Inferior parietal cortex (tissue), 1 donor: Measurements from ENCODE around the gene STIP1.
"Not testable (repeated sequence)": the region's sequence is repeated elsewhere in the genome, so short reads cannot be mapped to it uniquely, and the experiment has no call there.

Source experiments
- DNase-seq: peaks from one replicate; pipeline ENCODE4 v3.0.0-alpha.2; 2016; ENCODE audit errors: extremely low spot score

STIP1 gene

GRCh38 chr11:64237484-64237951, 51.5 kb downstream of the STIP1 start:
- DNase-seq, result no peak

GRCh38 chr11:64238076-64238475, 52.1 kb downstream of the STIP1 start:
- no peak for DNase-seq

- no peak for DNase-seq
Measured at GRCh38 chr11:64238999-64239398, 53.0 kb downstream of the STIP1 start.

GRCh38 chr11:64239662-64240434, 53.9 kb downstream of the STIP1 start:
- DNase-seq, result no peak

GRCh38 chr11:64240435-64241240, 54.7 kb downstream of the STIP1 start, which contains the start of gene FKBP2:
FKBP2 (plus strand) TSS chr11:64241095; CDS start chr11:64242388, 1,293 bp downstream.
- peak; percentile 97 for DNase-seq

GRCh38 chr11:64241241-64241490, 55.2 kb downstream of the STIP1 start:
- peak; percentile 93 for DNase-seq

- DNase-seq, result no peak
Measured at GRCh38 chr11:64241491-64242374, 55.8 kb downstream of the STIP1 start.

- DNase-seq, result no peak
Measured at GRCh38 chr11:64243236-64243854, 57.4 kb downstream of the STIP1 start.

GRCh38 chr11:64244107-64244506, 58.1 kb downstream of the STIP1 start:
- no peak for DNase-seq

- no peak for DNase-seq
Measured at GRCh38 chr11:64244966-64245365, 59.0 kb downstream of the STIP1 start.

- no peak for DNase-seq
Measured at GRCh38 chr11:64245401-64245796, 59.4 kb downstream of the STIP1 start.

- DNase-seq, result no peak
Measured at GRCh38 chr11:64245797-64246620, 60.0 kb downstream of the STIP1 start.

- not testable (repeated sequence) for DNase-seq
Measured at GRCh38 chr11:64246621-64246870, 60.6 kb downstream of the STIP1 start.

- peak; percentile 82 for DNase-seq
Measured at GRCh38 chr11:64246871-64247728, 61.1 kb downstream of the STIP1 start, which contains the start of gene PPP1R14B. PPP1R14B (minus strand) TSS chr11:64246943; CDS start chr11:64246673, 270 bp downstream.

- DNase-seq, result no peak
Measured at GRCh38 chr11:64247729-64248531, 62.0 kb downstream of the STIP1 start.

- DNase-seq, result no peak
Measured at GRCh38 chr11:64248578-64248977, 62.6 kb downstream of the STIP1 start.

- no peak for DNase-seq
Measured at GRCh38 chr11:64249038-64249437, 63.1 kb downstream of the STIP1 start.

GRCh38 chr11:64249563-64250414, 63.8 kb downstream of the STIP1 start:
- no peak for DNase-seq
